ENCODE data around the gene TMIGD3. TPM values are rescaled to one million over a fixed set of nuclear protein-coding genes. Genes with fewer than 3 reads are reported as not detected.

The TMIGD3 gene
- total and polyA plus RNA-seq, 2 of the 4 experiments (the other 2 are of a cell fraction): under 0.01 to 0.12 TPM

- Histone ChIP-seq H3K4ac (ENCODE audit: low read depth, low read length) (no peak overlapping the region), H3K23ac (ENCODE audit: low read depth, low read length) (no peak overlapping the region), H3K9me3 (ENCODE audit: control insufficient read depth, insufficient read depth, low read length) (no peaks in the 10 kb centered on the region), H4K91ac (ENCODE audit: insufficient read depth, low read depth, low read length) (no peak overlapping the region), H2AK5ac (ENCODE audit: low read depth, low read length) (no peak overlapping the region), H4K5ac (ENCODE audit: low read depth, low read length) (no peak overlapping the region), H4K8ac (ENCODE audit: low read depth in 2 of 2, low read length in 2 of 2) (no peak overlapping the region), H2BK15ac (ENCODE audit: low read depth, low read length) (no peak overlapping the region), H3K9ac (ENCODE audit: low read depth, low read length) (no peak overlapping the region), H2BK120ac (ENCODE audit: low read depth, low read length) (no peak overlapping the region), H3K18ac (ENCODE audit: low read depth, low read length) (no peak overlapping the region), H3K79me1 (ENCODE audit: low read depth in 1 of 2, low read length in 2 of 2) (peaks cover 51 to 64% of the 10 kb centered on the region in 2 experiments), H3K14ac (replicated peaks; ENCODE audit: low read depth, low read length) (no peak overlapping the region), H3K56ac (ENCODE audit: extremely low read depth, insufficient read depth, low read length) (no peak overlapping the region), H3K27me3 (ENCODE audit: control insufficient read depth, insufficient read depth, low read length) (no peaks in the 10 kb centered on the region), H3K9me1 (ENCODE audit: insufficient read depth, low read length) (no peaks in the 10 kb centered on the region; the same call in 1 of the 2 replicates), H3K27ac (ENCODE audit: insufficient read depth, low read length) (no peak overlapping the region), H3K36me3 (ENCODE audit: control insufficient read depth, insufficient read depth, low read length) (peaks cover 11% of the 10 kb centered on the region), H2BK5ac (ENCODE audit: low read depth, low read length, poor library complexity, severe bottlenecking) (no peak overlapping the region), H2AFZ (replicated peaks; ENCODE audit: low read length, poor library complexity) (no peak overlapping the region), H2BK20ac (ENCODE audit: low read depth, low read length) (no peak overlapping the region), H3K4me2 (ENCODE audit: low read depth, low read length) (no peak overlapping the region), H3K4me1 (ENCODE audit: control insufficient read depth, insufficient read depth, low read length) (peaks cover 5% of the 10 kb centered on the region), H2AK9ac (replicated peaks; ENCODE audit: low read depth, low read length, poor library complexity) (no peak overlapping the region), H4K20me1 (ENCODE audit: insufficient read depth, low read length) (0 out of 2 replicates have a peak, but pooled peaks cover 6% of the 10 kb centered on the region), H3K4me3 (ENCODE audit: insufficient read depth, low read depth, low read length) (no peak overlapping the region)
- intact Hi-C loops (cut with micrococcal nuclease) (no loop called here), dilution Hi-C loops (cut with HindIII; ENCODE audit: low sequenced_read_pairs, unreplicated experiment) (loop anchor here (25.0 kb wide), 1 partner anchor 310 kb away; the partner anchor contains the start of gene DDX20), in situ Hi-C loops (cut with MboI; ENCODE audit: low sequenced_read_pairs) (no loop called here)
- POLR2A ChIA-PET (ENCODE audit: unreplicated experiment): interaction anchor here (0.6 kb wide), 1 partner anchor 977 kb away, joined by 6 read pairs; no protein-coding TSS in a partner anchor
- no TSS peak for BruUV-seq (replicated peaks)
- no peak for ATAC-seq (ENCODE audit: low read depth)
- no CpG with 5 or more reads among the region's 3 CpGs for WGBS, 2 experiments (ENCODE audit: extremely low coverage in 2 of 2, insufficient read length in 1 of 2)
- CTCF ChIA-PET: interaction anchor here (0.6 to 0.8 kb wide), 3 partner anchors 10 to 901 kb away, joined by 3 to 4 read pairs (median 3); no protein-coding TSS in a partner anchor
- DNase-seq: no peak
- TF ChIP-seq RAD21 (IDR thresholded peaks at IDR 0.05; ENCODE audit: low read length): no peak
- TF ChIP-seq FOS (IDR thresholded peaks at IDR 0.05; ENCODE audit: low read depth, low read length): no peak
- no peak for TF ChIP-seq RCOR1 (IDR thresholded peaks at IDR 0.05; ENCODE audit: insufficient replicate concordance, low read length)
- TF ChIP-seq POLR2A (IDR thresholded peaks at IDR 0.05; ENCODE audit: low read depth, low read length): no peak
- TF ChIP-seq SMC3 (IDR thresholded peaks at IDR 0.05; ENCODE audit: low read depth, low read length): no peak
- TF ChIP-seq BHLHE40 (IDR thresholded peaks at IDR 0.05; ENCODE audit: low read depth, low read length): no peak
- no peak for TF ChIP-seq USF2 (IDR thresholded peaks at IDR 0.05; ENCODE audit: low read depth, low read length)
- no peak for TF ChIP-seq MAZ (IDR thresholded peaks at IDR 0.05; ENCODE audit: borderline replicate concordance, low read depth, low read length)
- TF ChIP-seq RFX5 (IDR thresholded peaks at IDR 0.05; ENCODE audit: low read depth, low read length): no peak
- no peak for TF ChIP-seq CTCF (conservative IDR thresholded peaks at IDR 0.05; ENCODE audit: low read depth, low read length)
- TF ChIP-seq NFE2L2 (IDR thresholded peaks at IDR 0.05; ENCODE audit: low read depth, low read length): no peak
- no peak for TF ChIP-seq MAFK (IDR thresholded peaks at IDR 0.05; ENCODE audit: low read depth, low read length)
- TF ChIP-seq CHD1 (IDR thresholded peaks at IDR 0.05; ENCODE audit: low read depth, low read length): no peak
- TF ChIP-seq CEBPB (IDR thresholded peaks at IDR 0.05; ENCODE audit: low read depth, low read length): no peak
- no peak for TF ChIP-seq ELK1 (IDR thresholded peaks at IDR 0.05; ENCODE audit: borderline replicate concordance, low read depth, low read length)
- no peak for TF ChIP-seq MXI1 (IDR thresholded peaks at IDR 0.05; ENCODE audit: borderline replicate concordance, low read depth, low read length)
These were observed 50.9 kb downstream of the TMIGD3 start for GRCh38 chr1:111452581-111452980.
